Epithelial cell of esophagus (primary cell): ENCODE measurements around the gene KIAA1217.

Source experiments
- DNase-seq: peaks from one replicate; pipeline ENCODE4 v3.0.0; 2010; ENCODE audit warnings: low read depth
- H3K4me3 ChIP-seq: 2 replicates; pipeline ENCODE4 v1.5.1; 2011; ENCODE audit warnings: mild to moderate bottlenecking, low read length, control low read depth
- TF ChIP-seq, protein P1 (sequence below): IDR thresholded peaks from 2 replicates; pipeline ENCODE4 v1.5.1; 2011; ENCODE audit warnings: low read depth, mild to moderate bottlenecking, low read length, control low read depth, inconsistent platforms; ENCODE audit not compliant: insufficient read depth; ENCODE audit errors: missing control alignments

KIAA1217 gene

GRCh38 chr10:24393201-24393600 is 184.3 kb downstream of the KIAA1217 start:
- no peak for DNase-seq
- TF ChIP-seq, protein P1, sequence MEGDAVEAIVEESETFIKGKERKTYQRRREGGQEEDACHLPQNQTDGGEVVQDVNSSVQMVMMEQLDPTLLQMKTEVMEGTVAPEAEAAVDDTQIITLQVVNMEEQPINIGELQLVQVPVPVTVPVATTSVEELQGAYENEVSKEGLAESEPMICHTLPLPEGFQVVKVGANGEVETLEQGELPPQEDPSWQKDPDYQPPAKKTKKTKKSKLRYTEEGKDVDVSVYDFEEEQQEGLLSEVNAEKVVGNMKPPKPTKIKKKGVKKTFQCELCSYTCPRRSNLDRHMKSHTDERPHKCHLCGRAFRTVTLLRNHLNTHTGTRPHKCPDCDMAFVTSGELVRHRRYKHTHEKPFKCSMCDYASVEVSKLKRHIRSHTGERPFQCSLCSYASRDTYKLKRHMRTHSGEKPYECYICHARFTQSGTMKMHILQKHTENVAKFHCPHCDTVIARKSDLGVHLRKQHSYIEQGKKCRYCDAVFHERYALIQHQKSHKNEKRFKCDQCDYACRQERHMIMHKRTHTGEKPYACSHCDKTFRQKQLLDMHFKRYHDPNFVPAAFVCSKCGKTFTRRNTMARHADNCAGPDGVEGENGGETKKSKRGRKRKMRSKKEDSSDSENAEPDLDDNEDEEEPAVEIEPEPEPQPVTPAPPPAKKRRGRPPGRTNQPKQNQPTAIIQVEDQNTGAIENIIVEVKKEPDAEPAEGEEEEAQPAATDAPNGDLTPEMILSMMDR, result no peak
- H3K4me3 ChIP-seq, result no peak overlapping the region

GRCh38 chr10:24394461-24395190 is 185.7 kb downstream of the KIAA1217 start:
- TF ChIP-seq, protein P1, result no peak
- no peak overlapping the region for H3K4me3 ChIP-seq
- no peak for DNase-seq

DNA sequence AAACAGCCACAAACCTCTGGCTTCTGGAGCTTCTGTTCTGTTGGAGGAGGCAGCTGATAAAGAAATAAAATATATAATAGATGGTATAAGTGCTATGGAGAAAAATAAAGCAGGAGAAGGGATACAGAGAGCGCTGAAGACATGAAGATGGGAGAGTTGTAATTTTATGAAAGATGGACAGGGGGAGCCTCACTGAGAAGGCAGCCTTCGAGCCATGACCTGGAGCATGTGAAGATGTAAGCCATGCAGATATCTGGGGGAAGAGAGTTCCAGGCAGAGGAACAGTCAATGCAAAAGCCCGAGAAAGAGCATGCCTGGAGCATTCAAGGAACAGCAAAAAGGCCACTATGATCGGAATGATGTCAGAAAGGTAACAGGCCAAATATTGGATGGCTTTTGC is 187.5 kb downstream of the KIAA1217 start:
- no peak for DNase-seq
- TF ChIP-seq, protein P1, result peak; percentile 15
- H3K4me3 ChIP-seq, result no peak overlapping the region

DNA sequence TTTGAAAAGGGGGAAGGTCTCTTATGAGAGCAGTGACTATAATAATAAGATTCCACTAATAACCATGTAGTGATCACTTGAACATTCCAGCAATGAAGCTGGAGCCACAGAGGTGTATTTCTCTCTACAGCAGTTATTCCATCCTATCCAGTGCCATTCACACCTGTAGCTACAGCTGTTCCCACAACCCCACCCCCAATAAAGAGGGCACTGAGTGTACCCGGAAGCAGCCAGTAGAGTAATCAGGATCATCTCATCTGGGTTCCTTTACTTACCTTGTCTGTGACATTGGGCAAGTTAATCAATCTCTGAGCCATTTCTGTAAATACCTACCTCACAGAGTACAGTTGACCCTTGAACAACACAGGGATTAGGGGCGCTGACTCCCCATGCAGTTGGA is 188.7 kb downstream of the KIAA1217 start:
- no peak for DNase-seq
- TF ChIP-seq, protein P1, result no peak
- no peak overlapping the region for H3K4me3 ChIP-seq

- no peak overlapping the region for H3K4me3 ChIP-seq
- TF ChIP-seq, protein P1, result no peak
- no peak for DNase-seq
These were observed 195.6 kb downstream of the KIAA1217 start for GRCh38 chr10:24404567-24404966.

DNA sequence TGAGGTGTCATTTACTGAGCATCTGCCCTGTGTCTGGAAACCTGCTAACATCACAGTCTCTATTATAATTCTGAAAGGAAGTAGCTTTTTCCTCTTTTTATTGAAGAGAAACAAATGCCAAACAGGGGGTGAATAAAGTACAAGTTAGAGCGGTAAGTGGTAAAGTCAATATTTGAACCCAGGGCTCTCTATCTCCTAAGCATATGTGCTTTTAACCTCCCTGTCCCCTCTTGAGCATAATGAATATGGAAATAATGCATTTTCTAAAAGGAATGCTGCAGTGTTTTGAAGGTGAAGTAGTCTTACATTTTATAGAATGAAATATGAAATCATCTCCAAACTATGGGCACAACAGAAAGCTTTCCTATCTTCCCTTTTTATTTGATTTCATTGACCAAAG is 196.7 kb downstream of the KIAA1217 start:
- no peak for DNase-seq
- no peak overlapping the region for H3K4me3 ChIP-seq
- TF ChIP-seq, protein P1, result no peak
